DND-41 (cell line): ENCODE results near the gene IFNG.
"Not testable (repeated sequence)": the region's sequence is repeated elsewhere in the genome, so short reads cannot be mapped to it uniquely, and the experiment has no call there.

ENCODE experiments used
- ATAC-seq: fragments of 200-7000 bp; cut with Tn5 transposase; 3 replicates; pipeline ENCODE4 v1.9.1; 2021; ENCODE audit warnings: low read depth; ENCODE audit not compliant: insufficient read depth
- DNase-seq: peaks from one replicate; pipeline ENCODE4 v3.0.0-alpha.2; 2020
- H2AFZ ChIP-seq: 2 replicates; pipeline ENCODE4 v1.6.0; 2012; ENCODE audit warnings: low read depth, low read length
- H3K27ac ChIP-seq: 2 replicates; pipeline ENCODE4 v1.5.1; 2012; ENCODE audit warnings: low read length, inconsistent platforms
- H3K27me3 ChIP-seq: fragments of 200-600 bp; sonication (generic); 2 replicates; pipeline ENCODE4 v1.6.0; 2012; ENCODE audit warnings: low read length, mild to moderate bottlenecking, inconsistent platforms; ENCODE audit not compliant: insufficient read depth, poor library complexity
- H3K36me3 ChIP-seq: 2 replicates; pipeline ENCODE4 v1.5.1; 2012; ENCODE audit warnings: low read length, inconsistent platforms; ENCODE audit not compliant: insufficient read depth
- H3K4me1 ChIP-seq: 2 replicates; pipeline ENCODE4 v1.5.1; 2012; ENCODE audit warnings: mild to moderate bottlenecking, low read length; ENCODE audit not compliant: insufficient read depth
- H3K4me2 ChIP-seq: 2 replicates; pipeline ENCODE4 v1.6.0; 2012; ENCODE audit warnings: mild to moderate bottlenecking, moderate library complexity, low read length, inconsistent platforms; ENCODE audit not compliant: insufficient read depth
- H3K4me3 ChIP-seq, 2 experiments: fragments of 200-600 bp in 1 of 2; shearing (Covaris generic) in 1 of 2; 2 replicates each; pipeline ENCODE4 v1.5.1; 2012 to 2016; ENCODE audit warnings: inconsistent platforms in 2 of 2, low read length in 2 of 2, mild to moderate bottlenecking in 2 of 2, low read depth in 1 of 2, moderate library complexity in 1 of 2
- H3K79me2 ChIP-seq: 2 replicates; pipeline ENCODE4 v1.6.0; 2012; ENCODE audit warnings: low read length, inconsistent platforms; ENCODE audit not compliant: insufficient read depth
- H3K9ac ChIP-seq: 2 replicates; pipeline ENCODE4 v1.6.0; 2012; ENCODE audit warnings: low read depth, mild to moderate bottlenecking, inconsistent platforms, low read length, moderate library complexity
- H3K9me3 ChIP-seq: 2 replicates; pipeline ENCODE4 v1.5.1; 2012; ENCODE audit warnings: low read length, moderate library complexity, mild to moderate bottlenecking, inconsistent platforms; ENCODE audit not compliant: insufficient read depth, severe bottlenecking
- H4K20me1 ChIP-seq: 2 replicates; pipeline ENCODE4 v1.6.0; 2012; ENCODE audit warnings: low read length; ENCODE audit not compliant: insufficient read depth
- CTCF ChIP-seq: IDR thresholded peaks from 2 replicates; pipeline ENCODE4 v1.5.1; 2012; ENCODE audit warnings: borderline replicate concordance, low read length, moderate library complexity, mild to moderate bottlenecking; ENCODE audit not compliant: poor library complexity, severe bottlenecking; ENCODE audit errors: extremely low read depth
- EZH2 ChIP-seq: IDR thresholded peaks from 3 replicates; pipeline ENCODE4 v1.6.1; 2012; ENCODE audit warnings: borderline replicate concordance, low read depth, mild to moderate bottlenecking, moderate library complexity, low read length, inconsistent platforms; ENCODE audit not compliant: severe bottlenecking

IFNG gene

GRCh38 chr12:68159681-68160304 is at the start of gene IFNG:
IFNG (minus strand) TSS chr12:68159740; CDS start chr12:68159615, 125 bp downstream.
- Histone ChIP-seq H3K4me1 (no peaks in the 10 kb centered on the region), H3K4me2 (no peak within 1 kb of the TSS), H4K20me1 (no peaks in the 10 kb centered on the region), H3K27ac (no peak within 1 kb of the TSS), H2AFZ (no peak within 1 kb of the TSS), H3K27me3 (no peaks in the 10 kb centered on the region), H3K36me3 (no peaks in the 10 kb centered on the region), H3K79me2 (no peaks in the 10 kb centered on the region), H3K9me3 (no peaks in the 10 kb centered on the region), H3K9ac (no peak within 1 kb of the TSS), H3K4me3 (no peak within 1 kb of the TSS)
- TF ChIP-seq EZH2 (no peak), CTCF (no peak)
- ATAC-seq (no peak), DNase-seq (no peak)

GRCh38 chr12:68209048-68209728 is 49.6 kb upstream of the IFNG start:
- not testable (repeated sequence) for H3K36me3 ChIP-seq, H3K4me3 ChIP-seq, ATAC-seq, DNase-seq, H3K9me3 ChIP-seq, H2AFZ ChIP-seq, H3K9ac ChIP-seq, H3K4me1 ChIP-seq, H4K20me1 ChIP-seq, H3K79me2 ChIP-seq, H3K4me2 ChIP-seq, H3K27ac ChIP-seq
- peaks cover 11% of the 10 kb centered on the region for H3K27me3 ChIP-seq

GRCh38 chr12:68207276-68207675 is 47.7 kb upstream of the IFNG start:
- ATAC-seq (no peak), DNase-seq (no peak)
- H3K27me3 ChIP-seq, result peaks cover 12% of the 10 kb centered on the region
- no peak for TF ChIP-seq EZH2
- no peak overlapping the region for H3K4me2 ChIP-seq
- no peak overlapping the region for H3K27ac ChIP-seq
- no peaks in the 10 kb centered on the region for H3K4me1 ChIP-seq
- no peak overlapping the region for H2AFZ ChIP-seq
- no peak overlapping the region for H3K4me3 ChIP-seq
- H3K79me2 ChIP-seq, result no peaks in the 10 kb centered on the region
- no peaks in the 10 kb centered on the region for H4K20me1 ChIP-seq
- no peaks in the 10 kb centered on the region for H3K36me3 ChIP-seq
- no peaks in the 10 kb centered on the region for H3K9me3 ChIP-seq
- H3K9ac ChIP-seq, result no peak overlapping the region

GRCh38 chr12:68206446-68206845 is 46.9 kb upstream of the IFNG start:
- no peaks in the 10 kb centered on the region for H3K9me3 ChIP-seq
- no peak for DNase-seq

More at GRCh38 chr12:68206446-68206845, 46.9 kb upstream of the IFNG start:
- Histone ChIP-seq H3K79me2 (no peaks in the 10 kb centered on the region), H4K20me1 (no peaks in the 10 kb centered on the region), H3K4me2 (no peak overlapping the region), H2AFZ (no peak overlapping the region), H3K4me1 (no peaks in the 10 kb centered on the region), H3K9ac (no peak overlapping the region), H3K27me3 (peaks cover 15% of the 10 kb centered on the region), H3K4me3 (no peak overlapping the region), H3K27ac (no peak overlapping the region), H3K36me3 (no peaks in the 10 kb centered on the region)
- TF ChIP-seq EZH2 (no peak), CTCF (no peak)
- no peak for ATAC-seq
